Measurements from ENCODE around the gene LRPAP1. TPM values are rescaled to one million over a fixed set of nuclear protein-coding genes. Genes with fewer than 3 reads are reported as not detected.

LRPAP1 gene
- total and polyA plus RNA-seq, 2 donors (not counting 3 experiments of a cell fraction or from before 2014, with no cell fraction given) = 90.1 to 170 TPM

GRCh38 chr4:3475041-3475712 is 57.0 kb downstream of the LRPAP1 start:
- Histone ChIP-seq H3K4me1 (ENCODE audit: control insufficient read depth, extremely low read depth, insufficient read depth, low read length) (no peaks in the 10 kb centered on the region), H3K27me3 (ENCODE audit: control insufficient read depth in 2 of 2, insufficient read depth in 2 of 2, low read length in 2 of 2) (no peaks in the 10 kb centered on the region), H3K9ac (replicated peaks; ENCODE audit: extremely low read depth, insufficient read depth, low read length) (no peak overlapping the region), H3K9me3 (replicated peaks; ENCODE audit: control insufficient read depth, insufficient read depth, low read length) (no peaks in the 10 kb centered on the region), H3K79me2 (ENCODE audit: control insufficient read depth, insufficient read depth, low read length) (no peaks in the 10 kb centered on the region), H4K20me1 (replicated peaks; ENCODE audit: control insufficient read depth, extremely low read depth, insufficient read depth, low read length) (no peaks in the 10 kb centered on the region), H3K4me2 (ENCODE audit: insufficient read depth, low read length) (no peak overlapping the region), H3K4me3 (replicated peaks in 1 of 3; ENCODE audit: insufficient read depth in 1 of 3, low read depth in 1 of 3, low read length in 3 of 3) (no peak overlapping the region), H3K9me1 (replicated peaks; ENCODE audit: control insufficient read depth, extremely low read depth, insufficient read depth, low read length) (no peaks in the 10 kb centered on the region), H3K27ac (ENCODE audit: insufficient read depth, low read depth, low read length) (no peak overlapping the region), H3K36me3 (ENCODE audit: control insufficient read depth in 2 of 2, extremely low read depth in 1 of 2, insufficient read depth in 2 of 2, low read length in 2 of 2) (no peaks in the 10 kb centered on the region), H2AFZ (ENCODE audit: low read depth, low read length) (no peak overlapping the region)
- no TSS peak for BruUV-seq (replicated peaks)
- DNase-seq (ENCODE audit: low read depth, low spot score) = no peak
- dilution Hi-C loops (cut with MboI; ENCODE audit: extremely low pct_ligation_motif_present, low sequenced_read_pairs) (no loop called here), intact Hi-C loops (cut with micrococcal nuclease) (no loop called here)
- ChIA-PET CTCF (interaction anchor here (0.6 to 1.0 kb wide), 2 partner anchors 401 to 415 kb away, joined by 3 to 6 read pairs; partner anchors contain the start of genes HTT and HTT-AS), POLR2A (no interaction called here)
- no peak for TF ChIP-seq MAX (IDR thresholded peaks at IDR 0.05; ENCODE audit: insufficient read depth, insufficient read length)
- TF ChIP-seq JUN (IDR thresholded peaks at IDR 0.05; ENCODE audit: borderline replicate concordance, insufficient read depth, insufficient read length, low read depth) = no peak
- TF ChIP-seq CTCF (IDR thresholded peaks at IDR 0.05; ENCODE audit: extremely low read depth in 1 of 2, insufficient read depth in 1 of 2, low read depth in 1 of 2, low read length in 2 of 2) = no peak
- no peak for TF ChIP-seq POLR2A (IDR thresholded peaks at IDR 0.05; ENCODE audit: low read depth, low read length)
- no peak for TF ChIP-seq MYC (IDR thresholded peaks at IDR 0.05; ENCODE audit: low read depth, low read length)
- no peak for TF ChIP-seq EZH2 (IDR thresholded peaks at IDR 0.05; ENCODE audit: borderline replicate concordance, low read depth, low read length, severe bottlenecking)
- no peak for TF ChIP-seq FOS (IDR thresholded peaks at IDR 0.05; ENCODE audit: borderline replicate concordance, insufficient read depth, low read length)
- TF ChIP-seq POLR2AphosphoS5 (IDR thresholded peaks at IDR 0.05; ENCODE audit: insufficient read depth, low read depth, low read length) = no peak
- TF ChIP-seq GATA2 (IDR thresholded peaks at IDR 0.05; ENCODE audit: insufficient read depth, insufficient read length, low read depth, low read length) = no peak
- no peak for FAIRE-seq
